HCT116 (cell line): ENCODE measurements around the gene NMD3. TPM values are rescaled to one million over a fixed set of nuclear protein-coding genes. Genes with fewer than 3 reads are reported as not detected.

ENCODE experiments used
- ATAC-seq: fragments of 200-7000 bp; cut with Tn5 transposase; 2 replicates; pipeline ENCODE4 v1.9.1; 2020; ENCODE audit warnings: mild to moderate bottlenecking, moderate library complexity
- BruUV-seq: library from RNA; stranded (reverse); fragments of 400-500 nt; replicated peaks from 2 replicates; lab custom pipeline; 2021; lab: Mats Ljungman, UMichigan
- CTCF ChIA-PET: fragments of 300-600 bp; sonication (Branson Sonifier 250); formaldehyde crosslinking; loops from one replicate; lab custom pipeline; 2021; ENCODE audit warnings: antibody characterized with exemption; lab: Charles Lee
- POLR2A ChIA-PET: fragments of 300-600, 350-600 bp; sonication (Branson Sonifier 250); formaldehyde crosslinking; loops from one replicate; lab custom pipeline; 2021; ENCODE audit warnings: antibody characterized with exemption; lab: Charles Lee
- RAD21 ChIA-PET, 2 experiments: fragments of 300-600 bp; sonication (Branson Sonifier 250); formaldehyde crosslinking; loops; one replicate each; lab custom pipeline; 2023; ENCODE audit warnings: low total read pairs in 2 of 2; ENCODE audit not compliant: uncharacterized antibody in 2 of 2, unreplicated experiment in 2 of 2, low non-redundant PET in 1 of 2; lab: Charles Lee
- DNase-seq: peaks from one replicate; pipeline ENCODE4 v3.0.0-alpha.2; 2010; ENCODE audit warnings: low read depth, low spot score
- H2AFZ ChIP-seq: fragments of 200-600 bp; shearing (Covaris generic), sonication (generic); 2 replicates; pipeline ENCODE4 v1.6.1; 2017; ENCODE audit warnings: low read depth, mixed run types, mixed read lengths, antibody characterized with exemption, low read length; ENCODE audit not compliant: poor library complexity, severe bottlenecking
- H3K27ac ChIP-seq: 2 replicates; pipeline ENCODE4 v1.5.1; 2012; ENCODE audit warnings: low read depth, low read length
- H3K27me3 ChIP-seq: fragments of 200-600 bp; sonication (generic); 2 replicates; pipeline ENCODE4 v1.6.1; 2016; ENCODE audit warnings: mixed run types, low read length, mixed read lengths; ENCODE audit not compliant: insufficient read depth
- H3K36me3 ChIP-seq, 2 experiments: fragments of 200-500 bp in 1 of 2; fragments of 200-600 bp in 1 of 2; sonication (Bioruptor generic) in 1 of 2; sonication (generic) in 1 of 2; 2 replicates each; pipeline versions ENCODE4 v1.5.1 to v1.6.1; 2014 to 2016; ENCODE audit warnings: low read length in 2 of 2, inconsistent platforms in 1 of 2, mixed read lengths in 1 of 2, mixed run types in 1 of 2; ENCODE audit not compliant: insufficient read depth in 2 of 2, control insufficient read depth in 1 of 2
- H3K4me1 ChIP-seq, 2 experiments: fragments of 200-600 bp in 1 of 2; sonication (generic) in 1 of 2; 2 replicates each; pipeline versions ENCODE4 v1.5.1 to v1.6.1; 2012 to 2017; ENCODE audit warnings: low read length in 2 of 2, inconsistent platforms in 1 of 2, mild to moderate bottlenecking in 1 of 2, mixed read lengths in 1 of 2, mixed run types in 1 of 2, moderate library complexity in 1 of 2; ENCODE audit not compliant: insufficient read depth in 2 of 2, control insufficient read depth in 1 of 2
- H3K4me2 ChIP-seq: fragments of 200-600 bp; sonication (generic); 2 replicates; pipeline ENCODE4 v1.6.1; 2017; ENCODE audit warnings: mixed run types, low read length, mixed read lengths
- H3K4me3 ChIP-seq, 2 experiments: fragments of 200-600 bp in 1 of 2; sonication (generic) in 1 of 2; replicated peaks in 1 of 2; 2 replicates each; pipeline ENCODE4 v1.5.1; 2011 to 2016; ENCODE audit warnings: low read length in 2 of 2, control low read depth in 1 of 2, low read depth in 1 of 2, mild to moderate bottlenecking in 1 of 2, mixed read lengths in 1 of 2, mixed run types in 1 of 2
- H3K79me2 ChIP-seq: fragments of 200-600 bp; sonication (generic); 2 replicates; pipeline ENCODE4 v1.6.1; 2017; ENCODE audit warnings: mild to moderate bottlenecking, mixed run types, low read length, moderate library complexity, mixed read lengths; ENCODE audit not compliant: insufficient read depth
- H3K9ac ChIP-seq: fragments of 200-600 bp; sonication (generic); 2 replicates; pipeline ENCODE4 v1.6.1; 2016; ENCODE audit warnings: low read length, mixed read lengths
- H3K9me2 ChIP-seq: fragments of 200-600 bp; sonication (generic), shearing (Covaris generic); 2 replicates; pipeline ENCODE4 v1.6.1; 2017; ENCODE audit warnings: mixed run types, mild to moderate bottlenecking, moderate library complexity; ENCODE audit not compliant: insufficient read depth
- H3K9me3 ChIP-seq, 2 experiments: fragments of 200-500 bp in 1 of 2; fragments of 200-600 bp in 1 of 2; sonication (Bioruptor generic) in 1 of 2; sonication (generic) in 1 of 2; 2 replicates each; pipeline ENCODE4 v1.6.1; 2014 to 2017; ENCODE audit warnings: low read length in 2 of 2, mixed read lengths in 2 of 2, inconsistent platforms in 1 of 2, low read depth in 1 of 2, mild to moderate bottlenecking in 1 of 2, mixed run types in 1 of 2, moderate library complexity in 1 of 2; ENCODE audit not compliant: control insufficient read depth in 1 of 2, insufficient read depth in 1 of 2
- H4K20me1 ChIP-seq: fragments of 200-600 bp; sonication (generic), shearing (Covaris generic); 2 replicates; pipeline ENCODE4 v1.6.1; 2017; ENCODE audit warnings: mixed run types, mild to moderate bottlenecking, moderate library complexity; ENCODE audit not compliant: insufficient read depth
- CTCF ChIP-seq, 3 experiments: fragments of 200-600 bp in 1 of 3; sonication (generic) in 1 of 3; IDR thresholded peaks in 2 of 3; conservative IDR thresholded peaks in 1 of 3; 2 replicates each; pipeline ENCODE4 v1.5.1; 2012 to 2017; ENCODE audit warnings: low read depth in 2 of 3, low read length in 2 of 3, antibody characterized with exemption in 1 of 3, borderline replicate concordance in 1 of 3, control low read depth in 1 of 3, mild to moderate bottlenecking in 1 of 3, mixed read lengths in 1 of 3, mixed run types in 1 of 3, moderate library complexity in 1 of 3; ENCODE audit not compliant: insufficient read depth in 1 of 3
- EGR1 ChIP-seq: IDR thresholded peaks from 2 replicates; pipeline ENCODE4 v1.6.1; 2012; ENCODE audit warnings: low read depth
- ELF1 ChIP-seq: IDR thresholded peaks from 2 replicates; pipeline ENCODE4 v1.6.1; 2012; ENCODE audit warnings: low read depth, borderline replicate concordance
- EZH2 ChIP-seq: fragments of 200-600 bp; sonication (generic); IDR thresholded peaks from 2 replicates; pipeline ENCODE4 v1.6.1; 2017; ENCODE audit warnings: antibody characterized with exemption, mixed run types
- JUND ChIP-seq: IDR thresholded peaks from 2 replicates; pipeline ENCODE4 v1.6.1; 2012
- MAX ChIP-seq: IDR thresholded peaks from 2 replicates; pipeline ENCODE4 v1.6.1; 2012
- POLR2A ChIP-seq: IDR thresholded peaks from 2 replicates; pipeline ENCODE4 v1.7.0; 2011; ENCODE audit warnings: borderline replicate concordance; ENCODE audit not compliant: insufficient read depth, insufficient read length; ENCODE audit errors: extremely low read depth
- SIN3A ChIP-seq: IDR thresholded peaks from 2 replicates; pipeline ENCODE4 v1.6.1; 2012; ENCODE audit warnings: low read depth
- SP1 ChIP-seq: IDR thresholded peaks from 2 replicates; pipeline ENCODE4 v1.6.1; 2012; ENCODE audit warnings: low read depth
- SRF ChIP-seq: IDR thresholded peaks from 2 replicates; pipeline ENCODE4 v1.6.1; 2012; ENCODE audit warnings: low read depth
- TCF7L2 ChIP-seq: IDR thresholded peaks from 2 replicates; pipeline ENCODE4 v1.7.0; 2011; ENCODE audit warnings: borderline replicate concordance, inconsistent platforms; ENCODE audit not compliant: insufficient read depth, insufficient read length; ENCODE audit errors: extremely low read depth
- YY1 ChIP-seq: IDR thresholded peaks from 2 replicates; pipeline ENCODE4 v1.6.1; 2011; ENCODE audit warnings: low read length, low read depth, moderate library complexity, mild to moderate bottlenecking; ENCODE audit not compliant: insufficient replicate concordance; ENCODE audit errors: extremely low read depth
- ZFX ChIP-seq: fragments of 450-650 bp; IDR thresholded peaks from 2 replicates; pipeline ENCODE4 v1.6.1; 2017
- intact Hi-C: fragments of 100-400 bp; cut with micrococcal nuclease; formaldehyde crosslinking; loops from 2 replicates; pipeline ENCODE4 v1.10.0; 2022
- total RNA-seq: library from RNA; stranded (reverse); gene quantifications from one replicate; pipeline ENCODE4 v1.2.1, GENCODE V29; 2021; ENCODE audit not compliant: unreplicated experiment
- TF ChIP-seq, protein P1 (sequence below): IDR thresholded peaks from 2 replicates; pipeline ENCODE4 v1.6.1; 2011; ENCODE audit warnings: mild to moderate bottlenecking, low read length, moderate library complexity; ENCODE audit not compliant: insufficient replicate concordance; ENCODE audit errors: extremely low read depth

NMD3 gene
- total RNA-seq, 1 experiment from 2014 or later = 85.2 TPM

- no peak for TF ChIP-seq TCF7L2
- TF ChIP-seq, protein P1, sequence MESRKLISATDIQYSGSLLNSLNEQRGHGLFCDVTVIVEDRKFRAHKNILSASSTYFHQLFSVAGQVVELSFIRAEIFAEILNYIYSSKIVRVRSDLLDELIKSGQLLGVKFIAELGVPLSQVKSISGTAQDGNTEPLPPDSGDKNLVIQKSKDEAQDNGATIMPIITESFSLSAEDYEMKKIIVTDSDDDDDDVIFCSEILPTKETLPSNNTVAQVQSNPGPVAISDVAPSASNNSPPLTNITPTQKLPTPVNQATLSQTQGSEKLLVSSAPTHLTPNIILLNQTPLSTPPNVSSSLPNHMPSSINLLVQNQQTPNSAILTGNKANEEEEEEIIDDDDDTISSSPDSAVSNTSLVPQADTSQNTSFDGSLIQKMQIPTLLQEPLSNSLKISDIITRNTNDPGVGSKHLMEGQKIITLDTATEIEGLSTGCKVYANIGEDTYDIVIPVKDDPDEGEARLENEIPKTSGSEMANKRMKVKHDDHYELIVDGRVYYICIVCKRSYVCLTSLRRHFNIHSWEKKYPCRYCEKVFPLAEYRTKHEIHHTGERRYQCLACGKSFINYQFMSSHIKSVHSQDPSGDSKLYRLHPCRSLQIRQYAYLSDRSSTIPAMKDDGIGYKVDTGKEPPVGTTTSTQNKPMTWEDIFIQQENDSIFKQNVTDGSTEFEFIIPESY = no peak
- TF ChIP-seq POLR2A = no peak
- TF ChIP-seq YY1 = no peak
Observed at GRCh38 chr3:161171639-161172552, 49.2 kb upstream of the NMD3 start (continued).

DNA sequence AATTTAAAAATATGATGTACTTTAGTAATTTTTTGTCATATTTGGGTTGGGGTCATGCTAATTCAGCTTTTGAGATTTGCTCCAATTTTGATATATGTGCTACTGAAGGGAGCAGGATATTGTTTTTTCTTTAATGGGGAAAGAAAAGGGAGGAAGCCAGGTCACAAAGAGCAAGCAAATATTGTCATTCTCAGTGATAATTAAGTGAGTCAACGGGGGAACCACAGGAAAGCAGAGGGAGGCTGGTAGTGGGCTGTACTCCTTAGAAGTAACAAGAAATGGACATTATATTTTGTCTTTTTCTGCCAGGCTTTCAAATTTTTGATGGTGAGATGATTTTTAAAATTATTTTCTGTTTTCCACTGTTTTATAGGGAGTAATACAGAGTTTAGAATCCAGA, 45.6 kb upstream of the NMD3 start:
- no peaks in the 10 kb centered on the region for H3K9me2 ChIP-seq
- TF ChIP-seq ZFX (no peak), TCF7L2 (no peak), SP1 (no peak), SIN3A (no peak), EZH2 (no peak), POLR2A (no peak), CTCF (IDR thresholded peaks at IDR 0.05 in 2 of 3, conservative IDR thresholded peaks at IDR 0.05 in 1 of 3; ENCODE audit: borderline replicate concordance in 1 of 3, insufficient read depth in 1 of 3, low read depth in 2 of 3, low read length in 2 of 3) (no peak), JUND (no peak), EGR1 (no peak), SRF (no peak), ELF1 (no peak), MAX (no peak)
- ChIA-PET POLR2A (no interaction called here), CTCF (no interaction called here), RAD21 (no interaction called here)
- H3K9me3 ChIP-seq = no peaks in the 10 kb centered on the region
- H3K36me3 ChIP-seq = no peaks in the 10 kb centered on the region
- H3K4me1 ChIP-seq = peaks cover 0 to 3% of the 10 kb centered on the region in 2 experiments; a peak in 2 of 4 replicates
- H3K27ac ChIP-seq = no peak overlapping the region
- intact Hi-C loops = no loop called here
- DNase-seq (no peak), ATAC-seq (no peak)
- BruUV-seq = no TSS peak
- H3K79me2 ChIP-seq = no peaks in the 10 kb centered on the region
- no peaks in the 10 kb centered on the region for H4K20me1 ChIP-seq
- H3K4me3 ChIP-seq = no peak overlapping the region
- no peaks in the 10 kb centered on the region for H3K27me3 ChIP-seq
- no peak overlapping the region for H2AFZ ChIP-seq
- no peak overlapping the region for H3K9ac ChIP-seq
- no peak overlapping the region for H3K4me2 ChIP-seq
